Skin epidermis (tissue), 12 donors: Measurements from ENCODE around the gene EHD2.
"Not testable (repeated sequence)": the region's sequence is repeated elsewhere in the genome, so short reads cannot be mapped to it uniquely, and the experiment has no call there.

Experiments used
- H3K27ac ChIP-seq, 21 experiments: fragments of 200-600 bp; sonication (generic) in 11 of 21; one replicate each; pipeline ENCODE4 v1.5.0; 2020; ENCODE audit warnings: mild to moderate bottlenecking in 3 of 21, inconsistent platforms in 2 of 21, moderate library complexity in 2 of 21
- H3K4me3 ChIP-seq, 7 experiments: fragments of 200-600 bp; sonication (generic) in 2 of 7; one replicate each; pipeline ENCODE4 v1.5.0; 2020; ENCODE audit warnings: inconsistent platforms in 2 of 7, mild to moderate bottlenecking in 2 of 7, moderate library complexity in 1 of 7

EHD2 gene

DNA sequence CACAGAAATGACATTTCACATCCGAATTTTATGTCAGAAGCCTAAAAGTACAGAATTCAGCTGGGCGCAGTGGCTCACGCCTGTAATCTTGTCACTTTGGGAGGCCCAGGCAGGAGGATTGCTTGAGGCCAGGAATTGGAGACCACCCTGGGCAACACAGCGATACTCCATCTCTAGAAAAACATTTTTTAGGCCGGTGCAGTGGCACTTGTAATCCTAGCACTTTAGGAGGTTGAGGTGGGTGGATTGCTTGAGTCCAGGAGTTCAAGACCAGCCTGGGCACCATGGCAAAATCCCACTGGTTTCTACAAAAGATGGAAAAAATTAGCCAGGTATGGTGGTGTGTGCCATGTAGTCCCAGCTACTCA, 47.4 kb downstream of the EHD2 start:
- no peak overlapping the region for H3K4me3 ChIP-seq
- no peak overlapping the region for H3K27ac ChIP-seq

DNA sequence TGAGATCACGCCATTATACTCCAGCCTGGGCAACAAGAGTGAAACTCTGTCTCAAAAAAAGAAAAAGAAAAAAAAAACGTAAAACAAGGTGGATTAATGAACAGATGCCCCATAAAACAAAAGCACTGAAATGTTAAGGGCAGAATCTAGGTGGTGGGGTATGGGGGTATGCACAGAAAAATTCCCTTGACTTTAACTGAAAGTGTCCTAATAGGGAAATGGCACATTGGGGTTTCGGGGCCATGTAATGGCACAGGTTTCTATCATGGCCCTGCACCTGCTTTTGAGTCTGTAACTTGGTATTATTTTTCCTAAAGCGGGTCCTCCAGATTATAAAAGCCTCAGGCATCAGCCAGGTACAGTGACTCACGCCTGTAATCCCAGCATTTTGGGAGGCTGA, 48.3 kb downstream of the EHD2 start:
- no peak overlapping the region for H3K4me3 ChIP-seq
- H3K27ac ChIP-seq: no peak overlapping the region

DNA sequence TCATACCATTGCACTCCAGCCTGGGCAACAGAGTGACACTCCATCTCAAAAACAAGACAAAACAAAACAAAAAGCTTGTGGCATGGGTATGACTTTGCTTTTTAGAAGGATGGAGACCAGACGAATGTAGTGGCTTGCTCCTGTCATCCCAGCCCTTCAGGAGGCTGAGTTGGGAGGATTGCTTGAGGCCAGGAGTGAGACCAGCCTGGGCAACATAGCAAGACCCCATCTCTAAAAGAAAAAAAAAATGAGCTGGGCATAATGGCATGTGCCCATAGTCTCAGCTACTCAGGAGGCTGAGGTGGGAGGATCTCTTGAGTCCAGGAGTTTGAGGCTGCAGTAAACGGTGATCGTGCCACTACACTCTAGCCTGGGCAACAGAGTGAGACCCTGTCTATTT, 48.9 kb downstream of the EHD2 start:
- Histone ChIP-seq H3K27ac (no peak overlapping the region), H3K4me3 (no peak overlapping the region)

DNA sequence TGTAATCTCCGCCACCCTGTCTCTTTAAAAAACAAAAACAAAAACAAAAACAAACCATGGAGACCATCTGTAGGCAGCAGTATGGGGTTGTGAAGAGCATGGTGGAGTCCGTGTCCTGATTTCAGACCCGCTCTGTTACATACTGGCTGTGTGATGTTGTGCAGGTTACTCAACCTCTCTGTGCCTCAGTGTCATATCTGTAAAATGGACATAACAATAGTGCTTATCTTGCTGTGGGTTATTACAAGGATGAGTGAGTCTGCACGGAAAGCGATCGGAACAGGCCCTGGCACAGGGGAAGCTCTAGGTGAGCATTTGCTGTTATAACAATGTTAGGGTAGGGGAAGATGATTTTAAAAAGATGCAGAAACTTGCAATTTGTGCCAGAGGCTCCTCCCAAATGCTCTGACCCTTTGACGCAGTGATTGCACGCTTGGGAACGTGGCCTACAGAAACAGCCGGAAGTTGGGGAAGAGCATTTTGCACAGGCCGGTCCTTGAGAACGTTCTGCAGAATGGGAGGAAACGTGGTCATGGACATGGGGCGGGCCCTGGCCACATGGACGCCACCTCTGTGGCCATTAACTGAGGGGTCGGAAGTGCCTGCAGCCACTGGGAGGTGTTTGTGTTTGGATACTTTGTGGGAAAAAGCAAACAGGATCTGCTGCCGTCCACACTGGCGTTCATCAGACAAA, 49.5 kb downstream of the EHD2 start:
- peak overlapping the region in 1 of 21 experiments; percentile 25 for H3K27ac ChIP-seq

DNA sequence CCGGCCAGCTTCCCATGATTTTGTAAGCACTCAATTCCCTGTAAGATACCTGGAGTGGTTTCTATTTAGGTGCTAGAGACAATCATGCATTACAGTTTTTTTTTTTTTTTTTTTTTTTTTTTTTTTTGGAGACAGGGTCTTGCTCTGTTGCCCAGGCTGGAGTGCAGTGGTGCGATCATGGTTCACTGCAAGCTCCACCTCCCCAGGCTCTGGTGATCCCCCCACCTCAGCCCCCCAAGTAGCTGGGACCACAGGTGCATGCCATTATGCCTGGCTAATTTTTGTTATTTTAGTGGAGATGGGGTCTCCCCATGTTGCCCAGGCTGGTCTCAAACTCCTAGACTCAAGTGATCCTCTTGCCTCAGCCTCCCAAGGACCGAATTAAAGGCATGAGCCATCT, 51.5 kb downstream of the EHD2 start:
- H3K27ac ChIP-seq, H3K4me3 ChIP-seq: not testable (repeated sequence)

More for the DNA sequence above, 49.5 kb downstream of the EHD2 start:
- no peak overlapping the region for H3K4me3 ChIP-seq

DNA sequence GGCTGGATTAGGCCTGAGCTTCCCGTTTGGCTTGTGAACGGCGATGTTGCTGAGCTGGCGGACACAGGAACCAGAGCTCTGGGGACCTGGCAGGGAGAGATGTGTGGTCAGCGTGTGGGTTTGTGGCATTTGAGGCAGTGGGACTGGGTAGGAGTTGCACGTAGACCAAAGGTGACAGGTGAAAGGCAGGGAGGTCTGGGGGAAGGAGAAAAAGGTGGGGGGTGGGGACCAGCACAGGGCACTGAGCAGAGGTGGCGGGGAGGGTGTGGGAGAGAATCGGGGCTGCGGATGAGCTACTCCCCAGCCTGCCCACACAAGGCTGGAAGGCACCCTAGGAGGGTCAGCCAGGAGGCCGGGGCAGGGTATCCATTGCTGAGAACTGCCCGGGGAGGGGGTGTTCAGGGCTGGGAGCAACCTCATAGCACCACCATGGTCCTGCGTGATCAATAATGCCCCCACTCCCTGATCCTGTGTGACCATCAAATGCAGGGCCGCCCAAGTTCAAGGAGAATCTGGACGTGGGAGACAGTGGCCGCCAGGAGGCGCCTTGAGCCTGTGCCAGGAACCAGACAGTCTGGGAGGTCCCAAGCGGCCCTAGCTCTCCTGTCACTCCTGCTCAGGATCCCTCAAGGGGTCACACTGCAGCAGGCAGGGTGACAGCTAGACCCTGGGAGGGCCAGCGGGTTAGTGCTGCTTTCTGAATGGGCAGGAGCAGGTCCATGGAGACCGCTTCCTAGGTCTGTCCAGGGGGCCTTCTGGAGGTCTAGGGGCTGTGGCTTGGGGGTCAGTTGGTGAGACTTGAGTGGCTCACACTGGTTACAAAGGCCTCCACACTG, 52.5 kb downstream of the EHD2 start:
- H3K4me3 ChIP-seq: no peak overlapping the region
- H3K27ac ChIP-seq: peak overlapping the region in 1 of 21 experiments; percentile 25

DNA sequence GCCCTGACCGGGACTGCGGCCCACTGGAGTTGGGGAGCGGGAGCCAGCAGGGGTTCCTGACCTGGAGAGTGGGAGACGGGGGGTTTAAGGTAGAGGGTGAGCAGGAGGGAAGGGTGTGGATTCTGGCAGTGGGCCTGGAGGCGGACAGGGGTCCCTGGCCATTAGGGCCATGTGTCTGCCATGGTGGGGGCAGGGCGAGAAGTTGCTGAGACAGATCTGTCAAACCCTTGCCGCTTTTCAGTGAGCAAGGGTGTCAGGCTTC, 53.1 kb downstream of the EHD2 start:
- Histone ChIP-seq H3K27ac (no peak overlapping the region), H3K4me3 (no peak overlapping the region)

DNA sequence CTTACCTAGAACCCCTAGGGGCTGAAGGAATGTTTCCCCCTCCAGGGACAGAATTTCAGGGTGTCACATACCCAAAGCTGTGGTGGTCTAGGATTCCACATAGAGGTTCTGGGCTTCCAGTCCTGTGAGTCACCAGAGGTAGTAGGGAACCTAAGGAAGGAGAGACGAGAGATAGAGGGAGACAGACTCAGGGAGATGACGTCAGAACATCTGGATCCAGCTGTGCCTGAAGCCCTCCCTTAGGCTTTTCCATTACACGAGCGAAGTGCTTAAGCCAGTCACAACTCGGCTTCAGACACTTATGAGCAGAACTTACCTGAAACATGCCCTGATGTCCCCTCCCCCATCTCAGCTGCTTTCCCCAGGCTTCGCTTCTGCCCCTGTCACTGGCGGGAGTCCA, 53.4 kb downstream of the EHD2 start:
- no peak overlapping the region for H3K27ac ChIP-seq
- no peak overlapping the region for H3K4me3 ChIP-seq

DNA sequence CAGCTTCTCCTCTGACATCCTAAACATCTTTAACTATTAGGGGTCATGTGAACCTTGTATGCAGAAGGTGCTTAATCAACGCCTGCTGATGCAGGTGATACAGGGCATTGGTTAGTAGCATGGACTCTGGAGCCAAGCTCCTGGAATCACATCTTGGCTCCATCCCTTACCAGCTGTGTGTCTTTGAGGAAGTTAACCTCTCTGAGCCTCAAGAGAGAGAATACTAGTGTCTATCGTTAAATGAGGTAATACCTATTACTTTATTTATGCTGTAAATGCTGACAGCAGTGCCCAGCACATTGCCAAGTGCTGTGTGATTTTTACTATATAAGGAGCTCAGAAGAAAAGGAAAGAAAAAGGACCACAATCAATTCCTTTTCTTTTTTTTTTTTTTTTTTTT, 54.1 kb downstream of the EHD2 start:
- Histone ChIP-seq H3K4me3 (no peak overlapping the region), H3K27ac (no peak overlapping the region)

DNA sequence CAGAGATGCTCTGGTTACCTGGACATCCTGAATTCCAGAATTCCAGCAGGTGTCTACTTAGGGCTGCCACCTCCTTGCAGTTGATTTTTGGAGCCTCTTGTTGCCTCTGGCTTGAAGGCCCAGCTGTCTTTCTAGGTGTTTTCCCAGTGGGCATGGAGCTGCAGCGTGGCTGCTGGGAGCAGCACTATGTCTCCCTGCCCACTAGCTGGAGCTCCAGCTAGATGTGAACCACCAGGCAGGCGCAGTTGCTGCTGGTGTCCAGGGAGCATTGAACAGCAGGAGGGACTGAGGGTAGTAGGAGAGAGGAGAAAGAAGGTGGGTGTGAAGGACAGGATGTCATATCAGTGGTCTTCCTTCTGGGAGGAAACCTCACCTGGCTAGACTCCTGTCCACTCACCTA, 55.4 kb downstream of the EHD2 start:
- Histone ChIP-seq H3K4me3 (no peak overlapping the region), H3K27ac (no peak overlapping the region)

DNA sequence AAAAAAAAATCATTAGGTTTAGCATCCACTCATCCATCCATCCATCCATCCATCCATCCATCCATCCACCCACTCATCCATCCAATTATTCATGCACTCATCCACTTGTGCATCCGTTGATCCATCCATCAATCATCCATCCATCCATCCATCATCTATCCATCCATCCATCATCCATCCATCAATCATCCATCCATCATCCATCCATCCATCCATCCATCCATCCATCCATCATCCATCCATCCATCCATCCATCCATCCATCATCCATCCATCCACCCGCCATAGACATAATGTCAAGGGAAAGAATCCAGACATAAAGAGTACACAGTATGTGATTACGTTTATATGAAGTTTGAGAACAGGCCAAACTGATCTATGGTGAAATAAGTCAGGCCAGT, 56.3 kb downstream of the EHD2 start:
- no peak overlapping the region for H3K27ac ChIP-seq
- H3K4me3 ChIP-seq: no peak overlapping the region

DNA sequence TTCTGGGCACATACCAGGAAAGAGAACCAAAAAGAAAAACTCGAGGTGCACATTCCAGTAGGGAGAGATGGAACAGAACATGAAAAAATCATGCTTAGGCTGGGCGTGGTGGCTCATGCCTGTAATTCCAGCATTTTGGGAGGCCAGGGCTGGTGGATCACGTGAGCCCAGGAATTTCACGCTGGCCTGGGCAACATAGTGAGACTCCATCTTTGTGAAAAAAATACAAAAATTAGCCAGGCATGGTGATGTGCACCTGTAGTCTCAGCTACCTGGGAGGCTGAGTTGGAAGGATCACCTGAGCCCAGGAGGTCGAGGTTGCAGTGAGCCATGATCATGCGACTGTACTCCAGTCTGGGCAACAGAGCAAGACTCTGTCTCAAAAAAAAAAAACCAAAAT, 58.1 kb downstream of the EHD2 start:
- H3K27ac ChIP-seq, H3K4me3 ChIP-seq: not testable (repeated sequence)

DNA sequence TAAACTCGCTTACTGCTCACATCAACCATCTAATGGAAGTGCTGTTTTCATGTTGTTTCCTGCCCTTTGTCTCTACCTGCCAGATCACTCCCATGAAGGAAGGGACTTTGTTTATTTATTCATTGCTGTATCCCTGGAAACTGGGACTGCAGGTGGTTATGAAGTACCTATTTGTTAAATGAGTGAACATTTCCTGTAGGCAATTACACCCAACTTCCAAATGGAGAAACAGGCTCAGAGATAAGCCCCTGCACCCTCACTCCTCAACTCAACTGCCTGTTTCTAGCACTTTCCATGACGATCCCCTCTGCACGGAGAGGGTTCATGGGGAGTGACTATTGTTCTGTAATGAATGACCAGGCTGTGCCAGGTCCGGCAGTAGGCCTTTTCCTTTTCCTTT, 63.3 kb downstream of the EHD2 start:
- peak overlapping the region in 18 of 21 experiments; percentile 24 to 100 (median 98) for H3K27ac ChIP-seq
- H3K4me3 ChIP-seq: no peak overlapping the region

DNA sequence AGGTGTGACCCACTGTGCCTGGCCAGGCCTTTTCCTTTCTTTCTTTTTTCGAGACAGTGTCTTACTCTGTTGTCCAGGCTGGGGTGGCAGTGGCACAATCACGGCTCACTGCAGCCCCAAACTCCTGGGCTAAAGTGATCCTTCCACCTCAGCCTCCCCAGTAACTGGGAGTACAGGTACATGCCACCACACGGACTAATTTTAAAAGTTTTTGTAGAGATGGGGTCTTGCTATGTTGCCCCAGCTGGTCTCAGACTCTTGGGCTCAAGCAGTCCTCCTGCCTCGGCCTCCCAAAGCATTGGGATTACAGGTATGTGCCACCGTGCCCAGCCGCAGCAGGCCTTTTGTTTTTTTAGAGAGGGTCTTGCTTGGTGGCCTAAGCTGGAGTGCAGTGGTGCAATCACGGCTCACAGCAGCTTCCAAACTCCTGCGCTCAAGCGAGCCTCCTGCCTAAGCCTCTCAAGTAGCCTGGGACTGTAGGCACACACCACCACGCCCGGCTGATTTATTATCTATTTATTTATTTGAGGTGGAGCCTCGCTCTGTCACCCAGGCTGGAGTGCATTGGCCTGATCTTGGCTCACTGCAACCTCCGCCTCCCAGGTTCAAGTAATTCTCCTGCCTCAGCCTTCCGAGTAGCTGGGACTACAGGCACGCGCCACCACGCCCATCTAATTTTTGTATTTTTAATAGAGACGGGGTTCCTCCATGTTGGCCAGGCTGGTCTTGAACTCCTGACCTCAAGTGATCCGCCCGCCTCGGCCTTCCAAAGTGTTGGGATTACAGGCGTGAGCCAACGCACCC, 64.2 kb downstream of the EHD2 start:
- Histone ChIP-seq H3K27ac (peak overlapping the region in 20 of 21 experiments; percentile 95 to 100 (median 99)), H3K4me3 (peak overlapping the region; percentile 80 to 96 (median 90))

DNA sequence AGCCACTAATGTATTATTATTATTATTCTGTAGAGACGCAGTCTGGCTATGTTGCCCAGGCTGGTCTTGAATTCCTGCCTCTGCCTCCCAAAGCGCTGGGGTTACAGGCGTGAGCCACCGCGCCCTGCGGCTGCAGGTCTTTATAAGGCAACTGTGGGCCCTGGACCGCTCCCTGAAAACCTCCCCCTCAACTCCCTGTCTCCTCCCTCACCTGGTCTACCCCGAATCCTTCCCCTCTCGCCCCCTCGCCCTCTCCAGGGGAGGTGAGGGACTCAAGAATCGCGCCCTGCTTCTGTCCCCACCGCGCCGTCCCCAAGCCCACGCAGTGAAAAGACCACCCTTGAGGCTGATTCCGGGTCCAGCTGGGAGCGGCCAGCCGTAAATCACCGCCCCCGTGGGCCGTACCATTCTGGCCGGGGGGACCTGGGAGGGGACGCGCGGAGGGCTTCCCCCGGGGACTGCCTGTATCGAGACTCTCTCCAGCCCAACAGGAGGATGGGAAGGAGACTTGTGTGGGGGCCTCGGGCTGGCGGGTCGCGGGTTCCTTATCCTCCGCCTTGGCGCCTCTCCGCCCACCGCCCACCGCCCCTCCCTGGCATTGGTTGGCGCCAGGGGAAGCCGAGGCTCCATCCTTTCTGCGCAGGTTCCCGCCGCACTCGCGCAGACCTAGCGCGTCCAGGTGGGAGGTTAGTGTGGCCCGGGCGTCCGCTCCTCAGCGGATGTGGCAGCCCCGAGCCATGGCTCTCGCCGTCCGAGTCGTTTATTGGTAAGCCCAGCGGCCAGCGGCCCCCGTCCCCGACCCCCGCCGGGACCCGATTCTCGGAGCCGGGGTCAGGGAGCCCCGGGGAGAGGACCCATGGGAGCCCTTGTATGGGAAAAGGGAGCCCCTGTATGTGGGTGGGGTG, 65.1 kb downstream of the EHD2 start, which contains the start of gene SELENOW:
Gene SELENOW (plus strand): TSS at position 655 of the 905 bp plus-strand sequence. CDS start 83 bp downstream, at position 738.
- Histone ChIP-seq H3K27ac (peak within 1 kb of the TSS; percentile 87 to 100 (median 99)), H3K4me3 (peak within 1 kb of the TSS; percentile 80 to 96 (median 90))

DNA sequence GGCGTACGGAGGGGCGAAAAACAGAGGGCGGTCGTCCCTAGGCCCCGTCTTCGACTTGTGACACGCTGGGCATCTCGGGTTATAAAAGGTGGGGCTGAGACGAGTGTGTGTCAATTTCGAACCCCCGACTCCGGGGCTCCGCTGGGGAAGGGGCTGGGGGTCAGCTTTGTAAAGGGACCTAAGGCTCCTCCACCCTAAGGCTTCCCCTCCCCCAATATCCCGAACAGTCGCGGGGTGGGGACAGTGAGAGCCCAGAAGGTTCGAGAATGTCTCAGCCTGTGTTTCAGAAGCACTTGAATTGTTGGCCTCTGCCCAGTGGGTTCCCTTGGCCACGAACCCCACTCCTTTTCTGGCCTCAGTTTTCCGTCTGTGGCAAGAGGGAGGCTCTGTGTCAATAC, 65.7 kb downstream of the EHD2 start:
- peak overlapping the region; percentile 87 to 100 (median 99) for H3K27ac ChIP-seq
- H3K4me3 ChIP-seq: peak overlapping the region; percentile 80 to 96 (median 90)

DNA sequence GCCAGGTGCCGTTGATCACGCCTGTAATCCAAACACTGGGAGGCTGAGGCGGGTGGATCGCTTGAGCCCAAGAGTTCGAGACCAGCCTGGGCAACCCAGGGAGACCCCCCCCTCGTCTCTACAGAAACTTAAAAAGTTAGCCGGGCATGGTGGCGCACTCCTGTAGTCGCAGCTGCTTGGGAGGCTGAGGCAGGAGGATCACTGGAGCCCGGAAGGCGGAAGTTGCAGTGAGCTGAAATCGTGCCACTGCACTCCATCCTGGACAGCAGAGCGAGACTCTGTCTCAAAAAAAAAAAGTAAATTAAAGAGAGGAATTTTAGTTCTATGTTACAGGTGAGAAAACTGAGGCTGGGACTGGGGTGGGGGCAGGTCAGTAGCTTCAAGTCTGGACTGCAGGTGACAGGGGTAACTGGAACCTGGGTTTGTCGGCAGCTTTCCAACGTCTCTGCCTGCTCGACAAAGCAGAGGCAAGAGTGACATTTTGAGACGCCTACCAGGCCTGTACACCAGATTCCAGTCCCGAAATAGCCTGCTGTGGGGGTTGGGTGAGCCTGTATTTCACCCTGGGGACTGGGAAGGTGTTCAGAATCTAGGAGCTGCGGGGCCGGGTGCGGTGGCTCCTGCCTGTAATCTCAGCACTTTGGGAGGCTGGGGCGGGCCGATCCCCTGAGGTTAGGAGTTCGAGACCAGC, 66.4 kb downstream of the EHD2 start:
- Histone ChIP-seq H3K4me3 (peak overlapping the region; percentile 80 to 96 (median 90)), H3K27ac (peak overlapping the region in 17 of 21 experiments; percentile 13 to 100 (median 99))

DNA sequence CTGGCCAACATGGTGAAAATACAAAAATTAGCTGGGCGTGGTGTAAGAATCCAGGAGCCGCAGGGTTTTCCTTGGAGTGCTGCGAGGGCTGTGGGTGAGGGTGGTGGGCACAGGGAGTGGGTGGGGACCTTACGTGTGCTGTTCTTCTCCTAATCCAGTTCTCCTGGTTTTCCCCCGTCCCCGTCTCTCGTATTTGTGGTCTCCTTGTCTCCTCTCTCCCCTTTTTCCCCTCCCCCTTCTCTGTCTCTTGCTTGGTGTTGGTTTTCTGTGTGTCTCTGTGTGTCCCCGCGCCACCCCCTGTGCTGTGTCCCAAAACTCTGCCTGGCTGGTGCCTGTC, 67.0 kb downstream of the EHD2 start:
- H3K27ac ChIP-seq: peak overlapping the region in 13 of 21 experiments; percentile 13 to 100 (median 99)
- H3K4me3 ChIP-seq: peak overlapping the region in 6 of 7 experiments; percentile 84 to 96 (median 90)
